Caco-2 (cell line): ENCODE data around the gene RNF151. TPM values are rescaled to one million over a fixed set of nuclear protein-coding genes. Genes with fewer than 3 reads are reported as not detected.
"Not testable (repeated sequence)": the region's sequence is repeated elsewhere in the genome, so short reads cannot be mapped to it uniquely, and the experiment has no call there.

Experiments
- BruUV-seq: library from RNA; stranded (reverse); fragments of 400-500 nt; replicated peaks from 2 replicates; lab custom pipeline; 2021; lab: Mats Ljungman, UMichigan
- CTCF ChIA-PET: fragments of 300-600 bp; sonication (Branson Sonifier 250); formaldehyde crosslinking; loops from one replicate; lab custom pipeline; 2022; ENCODE audit warnings: antibody characterized with exemption; lab: Charles Lee
- POLR2A ChIA-PET: fragments of 300-600 bp; sonication (Branson Sonifier 250); formaldehyde crosslinking; loops from one replicate; lab custom pipeline; 2022; ENCODE audit warnings: antibody characterized with exemption; lab: Charles Lee
- DNase-seq, 2 experiments: peaks; one replicate each; pipeline versions ENCODE4 v3.0.0 to v3.0.0-alpha.2; 2020 to 2022
- H3K27me3 ChIP-seq: replicated peaks from 2 replicates; pipeline ENCODE4 v1.6.0; 2011; ENCODE audit warnings: low read length; ENCODE audit not compliant: control insufficient read depth, insufficient read depth
- H3K36me3 ChIP-seq: 2 replicates; pipeline ENCODE4 v1.5.1; 2011; ENCODE audit warnings: low read length; ENCODE audit not compliant: control insufficient read depth, insufficient read depth
- H3K4me1 ChIP-seq: fragments of 250-450 bp; sonication (Bioruptor Pico); 2 replicates; pipeline ENCODE4 v1.5.1; 2020; ENCODE audit warnings: mild to moderate bottlenecking
- H3K4me3 ChIP-seq: 2 replicates; pipeline ENCODE4 v1.5.1; 2011; ENCODE audit warnings: low read depth, mild to moderate bottlenecking, control low read depth, low read length
- H3K9me3 ChIP-seq: fragments of 250-450 bp; sonication (Bioruptor Pico); 2 replicates; pipeline ENCODE4 v1.5.1; 2020; ENCODE audit warnings: mild to moderate bottlenecking, moderate library complexity
- H3K27ac Mint-ChIP-seq: one replicate; pipeline ENCODE4 v1.8.0; 2022; ENCODE audit warnings: mixed read lengths; ENCODE audit not compliant: unreplicated experiment
- H3K27me3 Mint-ChIP-seq: one replicate; pipeline ENCODE4 v1.8.0; 2022; ENCODE audit warnings: mixed read lengths; ENCODE audit not compliant: insufficient read depth, unreplicated experiment
- H3K36me3 Mint-ChIP-seq: one replicate; pipeline ENCODE4 v1.8.0; 2022; ENCODE audit warnings: mild to moderate bottlenecking, mixed read lengths; ENCODE audit not compliant: insufficient read depth, unreplicated experiment
- H3K4me1 Mint-ChIP-seq: one replicate; pipeline ENCODE4 v1.8.0; 2022; ENCODE audit warnings: low read depth, mixed read lengths; ENCODE audit not compliant: unreplicated experiment
- H3K4me3 Mint-ChIP-seq: one replicate; pipeline ENCODE4 v1.8.0; 2022; ENCODE audit warnings: mild to moderate bottlenecking, moderate library complexity, mixed read lengths; ENCODE audit not compliant: unreplicated experiment
- H3K9me3 Mint-ChIP-seq: one replicate; pipeline ENCODE4 v1.8.0; 2022; ENCODE audit warnings: mixed read lengths; ENCODE audit not compliant: unreplicated experiment
- intact Hi-C: fragments of 100-400 bp; cut with micrococcal nuclease; formaldehyde crosslinking; loops from one replicate; pipeline ENCODE4 v1.10.0; 2022; ENCODE audit not compliant: unreplicated experiment
- total RNA-seq: library from RNA; stranded (reverse); gene quantifications from 2 replicates; pipeline ENCODE4 v1.2.3, GENCODE V29; 2022
- TF ChIP-seq, protein P1 (sequence below), 2 experiments: fragments of 200-600 bp in 1 of 2; IDR thresholded peaks; 1 replicate in 1 of 2; 2 replicates in 1 of 2; pipeline versions ENCODE4 v1.5.1 to v1.8.0; 2011 to 2022; ENCODE audit warnings: antibody characterized with exemption in 1 of 2, control low read depth in 1 of 2, inconsistent platforms in 1 of 2, low read depth in 1 of 2, low read length in 1 of 2, mild to moderate bottlenecking in 1 of 2, moderate library complexity in 1 of 2; ENCODE audit not compliant: insufficient read depth in 1 of 2, severe bottlenecking in 1 of 2, unreplicated experiment in 1 of 2

RNF151 gene
- total RNA-seq, 1 experiment from 2014 or later: not detected

GRCh38 chr16:1918351-1919326, 48.0 kb upstream of the RNF151 start, which contains the start of gene HS3ST6:
TSS of gene HS3ST6 (minus strand) at chr16:1918415. CDS start at chr16:1918323, 92 bp downstream.
- no peaks in the 10 kb centered on the region for H3K9me3 Mint-ChIP-seq
- H3K27me3 ChIP-seq: no peaks in the 10 kb centered on the region; the same call in none of the 2 replicates
- BruUV-seq: no TSS peak
- H3K4me3 Mint-ChIP-seq: no peak within 1 kb of the TSS
- H3K4me1 Mint-ChIP-seq: no peaks in the 10 kb centered on the region
- H3K36me3 ChIP-seq: no peaks in the 10 kb centered on the region
- CTCF ChIA-PET: no interaction called here
- POLR2A ChIA-PET: no interaction called here
- H3K27ac Mint-ChIP-seq: no peak within 1 kb of the TSS
- intact Hi-C loops: no loop called here
- H3K4me3 ChIP-seq: peak within 1 kb of the TSS; percentile 18; the same call in 1 of the 2 replicates
- no peak for DNase-seq
- H3K27me3 Mint-ChIP-seq: peaks cover 6% of the 10 kb centered on the region
- H3K9me3 ChIP-seq: no peaks in the 10 kb centered on the region
- no peaks in the 10 kb centered on the region for H3K36me3 Mint-ChIP-seq
- peaks cover under 1% of the 10 kb centered on the region; the same call in 1 of the 2 replicates for H3K4me1 ChIP-seq
- TF ChIP-seq, protein P1, sequence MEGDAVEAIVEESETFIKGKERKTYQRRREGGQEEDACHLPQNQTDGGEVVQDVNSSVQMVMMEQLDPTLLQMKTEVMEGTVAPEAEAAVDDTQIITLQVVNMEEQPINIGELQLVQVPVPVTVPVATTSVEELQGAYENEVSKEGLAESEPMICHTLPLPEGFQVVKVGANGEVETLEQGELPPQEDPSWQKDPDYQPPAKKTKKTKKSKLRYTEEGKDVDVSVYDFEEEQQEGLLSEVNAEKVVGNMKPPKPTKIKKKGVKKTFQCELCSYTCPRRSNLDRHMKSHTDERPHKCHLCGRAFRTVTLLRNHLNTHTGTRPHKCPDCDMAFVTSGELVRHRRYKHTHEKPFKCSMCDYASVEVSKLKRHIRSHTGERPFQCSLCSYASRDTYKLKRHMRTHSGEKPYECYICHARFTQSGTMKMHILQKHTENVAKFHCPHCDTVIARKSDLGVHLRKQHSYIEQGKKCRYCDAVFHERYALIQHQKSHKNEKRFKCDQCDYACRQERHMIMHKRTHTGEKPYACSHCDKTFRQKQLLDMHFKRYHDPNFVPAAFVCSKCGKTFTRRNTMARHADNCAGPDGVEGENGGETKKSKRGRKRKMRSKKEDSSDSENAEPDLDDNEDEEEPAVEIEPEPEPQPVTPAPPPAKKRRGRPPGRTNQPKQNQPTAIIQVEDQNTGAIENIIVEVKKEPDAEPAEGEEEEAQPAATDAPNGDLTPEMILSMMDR (IDR thresholded peaks at IDR 0.05; ENCODE audit: insufficient read depth in 1 of 2, low read depth in 1 of 2, low read length in 1 of 2, severe bottlenecking in 1 of 2, unreplicated experiment in 1 of 2): no peak

DNA sequence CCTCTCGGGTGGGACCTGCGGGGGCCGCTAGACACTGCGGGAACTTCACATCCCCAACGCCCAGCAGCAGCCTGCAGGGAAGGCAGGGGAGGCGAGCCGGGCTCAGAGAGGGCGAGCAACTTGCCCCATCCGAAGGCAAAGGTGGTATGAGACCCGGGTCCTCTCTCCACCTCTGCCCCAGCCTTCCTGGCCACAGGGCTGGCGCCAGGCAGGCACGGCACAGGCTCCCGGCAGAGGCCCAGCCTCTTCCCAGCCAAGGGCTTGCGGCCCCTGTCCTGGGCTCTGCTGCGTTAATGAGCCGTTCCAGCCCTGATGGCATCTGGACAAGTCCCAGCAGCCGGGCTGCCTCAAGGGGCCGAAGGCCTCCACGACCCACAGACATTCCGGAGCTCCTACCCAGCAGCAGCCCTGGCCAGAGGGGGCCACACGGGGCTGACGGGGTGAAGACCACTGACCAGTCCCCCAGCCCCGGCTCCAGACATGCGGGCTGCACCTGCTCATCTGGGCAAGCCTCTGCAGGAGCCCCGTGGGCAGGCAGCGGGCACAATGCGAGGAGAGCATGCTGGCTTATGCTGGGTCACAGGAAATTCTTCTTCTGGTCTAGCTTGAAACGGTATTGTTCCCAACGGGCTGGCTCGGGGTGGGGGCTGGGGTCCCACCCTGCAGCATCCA, 47.2 kb upstream of the RNF151 start:
- H3K4me3 ChIP-seq: no peak overlapping the region
- H3K9me3 ChIP-seq: no peaks in the 10 kb centered on the region
- H3K27me3 Mint-ChIP-seq: peaks cover 6% of the 10 kb centered on the region
- POLR2A ChIA-PET: no interaction called here
- DNase-seq: no peak
- no TSS peak for BruUV-seq
- H3K9me3 Mint-ChIP-seq: no peaks in the 10 kb centered on the region
- CTCF ChIA-PET: interaction anchor here (0.6 kb wide), 1 partner anchor 457 kb away, joined by 6 read pairs; no protein-coding TSS in a partner anchor
- no peaks in the 10 kb centered on the region; the same call in none of the 2 replicates for H3K27me3 ChIP-seq
- intact Hi-C loops: no loop called here
- H3K4me1 Mint-ChIP-seq: no peaks in the 10 kb centered on the region
- H3K36me3 ChIP-seq: no peaks in the 10 kb centered on the region
- no peaks in the 10 kb centered on the region for H3K36me3 Mint-ChIP-seq
- H3K4me1 ChIP-seq: peaks cover 3% of the 10 kb centered on the region; the same call in 1 of the 2 replicates
- H3K27ac Mint-ChIP-seq: no peak overlapping the region
- TF ChIP-seq, protein P1 (IDR thresholded peaks at IDR 0.05; ENCODE audit: insufficient read depth in 1 of 2, low read depth in 1 of 2, low read length in 1 of 2, severe bottlenecking in 1 of 2, unreplicated experiment in 1 of 2): no peak
- no peak overlapping the region for H3K4me3 Mint-ChIP-seq

GRCh38 chr16:1920122-1920521, 46.5 kb upstream of the RNF151 start:
- CTCF ChIA-PET, intact Hi-C loops, POLR2A ChIA-PET: not testable (repeated sequence)

More at GRCh38 chr16:1920122-1920521, 46.5 kb upstream of the RNF151 start:
- not testable (repeated sequence) for H3K36me3 ChIP-seq, H3K36me3 Mint-ChIP-seq, H3K27ac Mint-ChIP-seq, BruUV-seq, H3K4me1 Mint-ChIP-seq, H3K9me3 ChIP-seq, H3K27me3 Mint-ChIP-seq, H3K27me3 ChIP-seq, H3K4me3 ChIP-seq, DNase-seq, H3K4me1 ChIP-seq, H3K9me3 Mint-ChIP-seq, H3K4me3 Mint-ChIP-seq
